Kidney epithelial cell (primary cell): ENCODE data around the gene R3HDM2. TPM values are rescaled to one million over a fixed set of nuclear protein-coding genes. Genes with fewer than 3 reads are reported as not detected.

Experiments
- DNase-seq: peaks from one replicate; pipeline ENCODE4 v3.0.0-alpha.2; 2010; ENCODE audit warnings: low read depth
- H3K27me3 ChIP-seq: 2 replicates; pipeline ENCODE4 v1.6.0; 2011; ENCODE audit warnings: low read length; ENCODE audit not compliant: control insufficient read depth, insufficient read depth
- H3K36me3 ChIP-seq: 2 replicates; pipeline ENCODE4 v1.5.1; 2011; ENCODE audit warnings: low read length; ENCODE audit not compliant: control insufficient read depth, insufficient read depth
- H3K4me3 ChIP-seq: 2 replicates; pipeline ENCODE4 v1.5.1; 2011; ENCODE audit warnings: low read depth, mild to moderate bottlenecking, control low read depth, low read length
- CTCF ChIP-seq: IDR thresholded peaks from 2 replicates; pipeline ENCODE4 v1.5.1; 2011; ENCODE audit warnings: mild to moderate bottlenecking, moderate library complexity, low read length, control low read depth, inconsistent platforms; ENCODE audit not compliant: insufficient read depth, poor library complexity, severe bottlenecking
- total RNA-seq: library from RNA; depleted of rRNA; stranded (reverse); fragments of >200 nt; gene quantifications from 2 replicates; pipeline ENCODE4 v1.2.3, GENCODE V29; 2015

The R3HDM2 gene
- total RNA-seq, 1 donor from 2014 or later: 18.5 TPM

DNA sequence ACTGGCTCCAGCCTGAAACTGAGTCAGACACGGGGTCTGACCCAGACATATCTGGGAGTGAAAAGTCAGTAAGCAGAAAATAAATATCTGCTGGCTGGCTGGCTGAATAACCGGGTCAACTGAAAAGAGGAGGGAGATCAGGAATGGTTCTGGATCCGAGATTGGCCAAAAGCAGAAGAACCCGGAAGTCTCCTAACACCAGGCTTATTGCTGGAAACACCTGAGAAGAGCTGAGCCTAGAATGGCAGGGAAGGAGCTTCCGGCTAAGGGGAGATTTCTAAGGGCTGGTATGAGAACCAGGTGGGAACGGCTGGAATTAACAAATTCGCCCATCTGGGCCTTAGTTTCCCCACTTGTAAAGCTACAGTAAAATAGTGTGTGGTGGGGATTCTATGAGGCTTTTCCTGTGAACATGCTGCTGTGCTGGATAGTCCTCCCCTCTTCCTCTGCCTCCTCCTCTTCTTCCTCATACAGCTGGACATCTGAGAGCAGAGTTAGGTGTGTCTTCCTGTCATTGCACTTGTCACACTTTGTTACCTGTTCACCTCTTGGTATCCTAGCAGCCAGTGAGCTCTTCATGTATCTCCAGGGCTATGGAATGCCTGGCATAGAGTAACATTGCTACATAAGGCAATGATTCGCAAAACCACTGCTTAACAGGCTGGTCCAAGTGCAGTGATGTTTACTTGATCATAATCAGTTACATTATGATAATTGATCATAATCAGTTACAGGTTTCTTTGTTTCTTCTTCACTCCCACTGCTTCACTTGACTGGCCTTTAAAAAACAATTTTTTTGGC, 203.3 kb downstream of the R3HDM2 start:
- no peak for TF ChIP-seq CTCF
- no peak for DNase-seq
- no peaks in the 10 kb centered on the region for H3K36me3 ChIP-seq
- no peak overlapping the region for H3K4me3 ChIP-seq
- peaks cover 50% of the 10 kb centered on the region for H3K27me3 ChIP-seq

DNA sequence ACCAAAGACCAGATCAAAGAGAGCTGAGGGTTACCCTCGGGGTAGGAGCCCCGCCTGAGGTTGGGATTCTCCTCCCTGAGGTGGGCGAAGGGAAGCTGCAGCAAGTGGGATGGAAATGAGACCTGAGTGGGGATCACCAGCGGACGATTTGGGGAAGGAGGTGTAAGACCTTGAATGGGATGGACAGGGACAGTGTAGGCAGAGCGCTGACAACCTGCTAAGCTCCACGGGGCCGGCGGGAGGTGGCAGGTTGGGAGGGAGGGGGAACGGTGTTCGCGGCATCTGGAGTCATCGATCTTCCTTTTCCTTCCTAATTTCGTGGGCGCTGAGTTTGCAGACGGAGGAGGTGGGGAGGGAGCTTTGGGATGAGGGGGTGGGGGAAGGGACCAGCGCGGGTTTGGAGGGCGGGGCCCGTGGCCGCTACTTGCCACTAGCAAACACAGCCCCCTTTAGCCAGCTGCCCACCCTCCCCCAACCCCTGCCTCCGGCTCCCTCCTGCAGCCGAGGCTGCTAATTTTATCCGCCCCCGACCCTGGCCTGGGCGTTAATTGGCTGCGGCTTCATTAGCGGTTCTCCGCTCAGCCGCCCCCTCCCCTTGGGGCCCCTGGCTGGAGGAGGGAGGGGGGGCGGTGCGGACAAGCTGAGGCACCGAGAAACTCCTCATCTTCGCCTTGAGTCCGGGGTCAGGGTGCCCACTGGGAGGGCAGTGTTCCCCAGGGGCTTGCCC, 204.1 kb downstream of the R3HDM2 start:
- no peak for DNase-seq
- no peak for TF ChIP-seq CTCF
- Histone ChIP-seq H3K4me3 (no peak overlapping the region), H3K27me3 (peaks cover 58% of the 10 kb centered on the region), H3K36me3 (no peaks in the 10 kb centered on the region)

DNA sequence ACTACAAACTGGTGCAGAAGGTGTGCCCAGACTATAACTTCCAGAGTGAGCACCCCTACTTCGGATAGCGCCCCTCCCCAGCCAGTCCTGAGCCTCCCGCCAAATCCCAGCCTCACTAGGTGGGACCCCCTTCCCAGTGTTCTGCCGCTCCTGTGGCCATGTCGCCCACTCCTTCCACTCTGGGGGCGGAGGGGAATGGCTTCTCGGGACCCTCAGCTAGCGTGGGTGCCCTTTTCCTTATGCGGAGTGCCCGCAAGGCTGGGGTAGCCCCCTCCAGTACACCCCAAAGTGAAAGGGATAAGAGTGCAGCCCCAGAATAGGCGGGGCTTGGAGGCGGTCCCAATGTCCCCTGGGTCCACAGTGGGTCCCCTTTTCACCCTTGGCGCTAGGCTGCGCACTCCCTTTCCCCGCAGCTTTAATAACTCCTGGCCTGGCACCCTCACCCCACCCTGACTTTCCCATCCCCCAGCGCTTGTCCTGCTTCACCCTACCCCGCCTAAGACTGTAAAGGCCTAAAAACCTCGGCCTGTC, 205.1 kb downstream of the R3HDM2 start:
- Histone ChIP-seq H3K27me3 (peaks cover 68% of the 10 kb centered on the region), H3K4me3 (no peak overlapping the region), H3K36me3 (no peaks in the 10 kb centered on the region)
- DNase-seq: no peak
- no peak for TF ChIP-seq CTCF

DNA sequence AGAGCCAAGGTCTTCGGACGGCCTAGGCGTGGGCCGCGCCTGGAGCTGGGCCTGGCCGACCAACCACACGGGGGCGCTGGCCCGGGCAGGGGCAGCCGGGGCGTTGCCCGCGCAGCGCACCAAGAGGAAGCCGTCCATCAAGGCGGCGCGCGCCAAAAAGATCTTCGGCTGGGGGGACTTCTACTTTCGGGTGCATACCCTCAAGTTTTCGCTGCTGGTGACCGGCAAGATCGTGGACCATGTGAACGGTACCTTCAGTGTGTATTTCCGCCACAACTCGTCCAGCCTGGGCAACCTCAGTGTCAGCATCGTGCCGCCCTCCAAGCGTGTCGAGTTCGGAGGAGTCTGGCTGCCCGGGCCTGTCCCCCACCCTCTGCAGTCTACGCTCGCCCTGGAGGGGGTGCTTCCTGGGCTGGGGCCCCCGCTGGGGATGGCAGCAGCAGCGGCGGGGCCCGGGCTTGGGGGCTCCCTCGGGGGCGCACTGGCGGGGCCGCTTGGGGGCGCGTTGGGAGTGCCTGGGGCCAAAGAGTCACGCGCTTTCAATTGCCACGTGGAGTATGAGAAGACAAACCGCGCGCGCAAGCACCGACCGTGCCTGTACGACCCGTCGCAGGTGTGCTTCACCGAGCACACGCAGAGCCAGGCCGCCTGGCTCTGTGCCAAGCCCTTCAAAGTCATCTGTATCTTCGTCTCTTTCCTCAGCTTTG, 205.7 kb downstream of the R3HDM2 start:
- H3K27me3 ChIP-seq: peaks cover 74% of the 10 kb centered on the region
- TF ChIP-seq CTCF: peak; percentile 13

GRCh38 chr12:57224278-57224972, 206.4 kb downstream of the R3HDM2 start:
- DNase-seq: no peak
- TF ChIP-seq CTCF: no peak
- H3K4me3 ChIP-seq: no peak overlapping the region
- peaks cover 81% of the 10 kb centered on the region for H3K27me3 ChIP-seq
- no peaks in the 10 kb centered on the region for H3K36me3 ChIP-seq

More for the DNA sequence above, 205.7 kb downstream of the R3HDM2 start:
- Histone ChIP-seq H3K4me3 (no peak overlapping the region), H3K36me3 (no peaks in the 10 kb centered on the region)
- no peak for DNase-seq
